Astrocyte of the spinal cord (primary cell): ENCODE measurements around the gene NAMPT.

Source experiments
- DNase-seq: peaks from one replicate; pipeline ENCODE4 v3.0.0; 2011; ENCODE audit warnings: low read depth, low spot score
- H3K4me3 ChIP-seq: 2 replicates; pipeline ENCODE4 v1.5.1; 2011; ENCODE audit warnings: low read depth, mild to moderate bottlenecking, low read length, moderate library complexity
- in situ Hi-C: cut with HindIII; loops from 2 replicates; pipeline ENCODE4 v1.10.0; 2017; ENCODE audit warnings: low sequenced_read_pairs
- TF ChIP-seq, protein P1 (sequence below): IDR thresholded peaks from 2 replicates; pipeline ENCODE4 v1.5.1; 2012; ENCODE audit warnings: low read depth, mild to moderate bottlenecking, low read length, inconsistent platforms

The NAMPT gene

DNA sequence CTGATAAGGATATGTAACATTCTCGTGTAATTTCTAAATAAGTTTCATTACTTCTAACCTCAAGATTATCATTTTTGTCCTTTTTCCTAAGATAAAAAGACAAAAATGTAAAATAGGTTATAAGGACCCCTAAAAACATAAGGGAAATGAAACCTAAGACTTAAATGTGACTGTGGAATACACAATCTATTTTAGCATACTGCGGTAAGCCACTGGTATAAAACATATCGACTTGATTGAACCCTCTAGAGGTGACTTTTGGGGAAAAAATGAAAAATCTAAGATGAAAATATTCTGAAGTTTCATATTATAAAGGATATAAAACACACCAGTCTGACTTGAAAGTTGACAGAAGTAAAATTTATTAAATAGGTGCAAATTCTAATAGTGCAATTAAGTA lies 1.9 kb downstream of the NAMPT start:
- H3K4me3 ChIP-seq: no peak overlapping the region
- DNase-seq: no peak
- in situ Hi-C loops: no loop called here
- TF ChIP-seq, protein P1, sequence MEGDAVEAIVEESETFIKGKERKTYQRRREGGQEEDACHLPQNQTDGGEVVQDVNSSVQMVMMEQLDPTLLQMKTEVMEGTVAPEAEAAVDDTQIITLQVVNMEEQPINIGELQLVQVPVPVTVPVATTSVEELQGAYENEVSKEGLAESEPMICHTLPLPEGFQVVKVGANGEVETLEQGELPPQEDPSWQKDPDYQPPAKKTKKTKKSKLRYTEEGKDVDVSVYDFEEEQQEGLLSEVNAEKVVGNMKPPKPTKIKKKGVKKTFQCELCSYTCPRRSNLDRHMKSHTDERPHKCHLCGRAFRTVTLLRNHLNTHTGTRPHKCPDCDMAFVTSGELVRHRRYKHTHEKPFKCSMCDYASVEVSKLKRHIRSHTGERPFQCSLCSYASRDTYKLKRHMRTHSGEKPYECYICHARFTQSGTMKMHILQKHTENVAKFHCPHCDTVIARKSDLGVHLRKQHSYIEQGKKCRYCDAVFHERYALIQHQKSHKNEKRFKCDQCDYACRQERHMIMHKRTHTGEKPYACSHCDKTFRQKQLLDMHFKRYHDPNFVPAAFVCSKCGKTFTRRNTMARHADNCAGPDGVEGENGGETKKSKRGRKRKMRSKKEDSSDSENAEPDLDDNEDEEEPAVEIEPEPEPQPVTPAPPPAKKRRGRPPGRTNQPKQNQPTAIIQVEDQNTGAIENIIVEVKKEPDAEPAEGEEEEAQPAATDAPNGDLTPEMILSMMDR: no peak

DNA sequence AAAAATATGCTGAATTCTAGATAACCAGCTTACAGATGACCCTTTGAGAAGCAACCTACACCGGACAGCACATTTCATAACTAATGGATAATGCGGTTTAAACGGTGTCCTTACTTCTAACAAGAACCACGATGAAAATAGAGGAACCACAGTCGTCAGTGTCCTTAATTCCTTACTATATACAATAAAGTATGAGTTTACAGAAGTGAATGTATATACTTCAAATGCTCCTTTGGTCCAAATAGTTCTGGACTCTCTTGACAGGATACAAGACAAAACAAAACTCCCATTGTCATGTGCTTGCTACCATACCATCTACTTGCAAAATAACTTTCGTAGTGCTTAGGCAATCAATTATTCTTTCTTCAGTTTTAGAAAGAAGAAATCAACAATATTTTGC lies 2.4 kb downstream of the NAMPT start:
- TF ChIP-seq, protein P1: no peak
- no peak for DNase-seq
- in situ Hi-C loops: no loop called here
- H3K4me3 ChIP-seq: no peak overlapping the region

DNA sequence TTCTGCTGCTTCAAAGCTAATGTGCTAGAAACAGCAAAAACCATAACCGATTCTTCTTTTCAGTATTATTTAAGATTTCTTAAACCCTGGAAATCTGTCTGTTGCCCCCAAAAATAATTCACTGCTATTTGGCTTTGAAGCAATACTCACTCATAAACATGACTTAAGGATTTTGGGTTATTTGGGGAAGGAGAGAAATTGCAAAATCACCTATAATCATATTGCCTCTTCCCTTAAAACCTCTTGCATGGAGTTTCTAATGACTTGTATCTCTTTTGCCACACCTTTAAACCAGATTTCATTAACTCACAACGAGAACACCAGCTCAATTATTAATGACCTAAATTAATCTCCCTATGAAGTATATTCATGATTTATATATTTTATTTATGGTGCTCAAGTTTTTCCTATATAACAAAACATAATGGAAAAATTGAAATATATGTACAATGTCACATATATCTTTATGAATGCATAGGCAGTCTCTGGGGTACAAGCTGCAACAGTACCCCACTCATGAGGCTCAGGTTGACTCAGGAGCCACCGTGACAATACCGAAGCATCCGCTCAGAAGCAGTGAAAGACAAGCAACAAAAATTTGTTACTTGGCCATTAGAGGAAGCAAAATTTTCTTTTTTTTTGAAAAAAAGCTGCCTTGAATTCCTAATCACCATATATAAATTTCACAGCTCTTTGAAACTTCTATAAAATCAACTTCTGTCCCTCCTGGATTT lies 3.0 kb downstream of the NAMPT start:
- no peak for DNase-seq
- H3K4me3 ChIP-seq: no peak overlapping the region
- in situ Hi-C loops: no loop called here
- TF ChIP-seq, protein P1: no peak

DNA sequence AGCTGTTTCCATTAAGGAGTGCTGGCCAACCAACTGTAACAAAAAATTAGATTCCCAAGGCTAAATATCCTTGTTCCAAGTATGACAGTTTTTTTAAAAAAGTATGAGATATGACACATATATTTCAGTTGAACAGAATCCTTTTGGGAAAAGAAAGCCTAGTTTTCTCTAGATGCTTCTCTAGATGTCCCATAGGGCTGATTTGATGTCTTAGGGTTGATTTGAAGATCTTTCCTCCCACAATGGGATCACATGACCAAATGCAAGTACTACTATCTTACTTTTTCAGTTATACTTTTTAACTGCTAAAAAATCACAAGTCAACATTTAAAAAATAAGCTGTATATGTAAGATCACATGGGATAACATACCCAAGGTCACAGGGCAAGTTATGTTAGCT lies 3.7 kb downstream of the NAMPT start:
- no peak for DNase-seq
- in situ Hi-C loops: no loop called here
- no peak overlapping the region for H3K4me3 ChIP-seq
- TF ChIP-seq, protein P1: no peak

DNA sequence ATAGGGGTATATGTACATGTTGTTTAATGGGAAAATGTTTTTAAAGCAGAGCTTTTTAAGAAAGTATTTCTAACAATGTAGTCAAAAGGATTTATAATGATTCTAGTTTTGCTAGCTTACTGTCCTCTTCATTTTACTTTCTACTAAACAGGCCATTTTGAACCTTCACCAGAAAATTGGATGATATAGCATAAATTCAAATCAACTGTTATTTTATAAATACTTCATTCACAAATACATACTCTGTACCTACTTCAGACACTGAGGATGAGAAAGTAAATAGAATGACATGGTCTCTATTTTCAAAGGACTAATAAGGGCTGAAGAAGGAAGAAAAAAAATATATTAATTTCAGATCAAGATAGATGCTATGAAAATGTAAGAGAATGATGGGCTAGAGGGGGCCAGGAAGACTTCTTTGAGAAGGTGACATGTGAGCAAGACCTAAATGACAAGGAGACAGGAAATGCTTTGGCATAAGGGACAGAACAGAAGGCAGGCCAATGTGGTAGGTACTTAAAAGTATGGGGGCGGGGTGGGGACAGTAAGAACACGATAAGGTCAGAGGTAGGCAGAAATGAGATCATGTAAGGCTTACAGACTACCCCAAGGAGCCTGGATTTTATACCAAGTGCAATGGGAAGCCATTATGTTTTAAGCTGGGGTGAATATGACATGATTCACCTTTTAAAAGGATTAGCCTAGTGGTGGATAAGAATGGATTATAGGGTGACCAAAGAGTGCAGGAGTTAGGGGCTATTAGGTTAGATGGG lies 5.2 kb downstream of the NAMPT start:
- no peak overlapping the region for H3K4me3 ChIP-seq
- TF ChIP-seq, protein P1: no peak
- DNase-seq: no peak
- in situ Hi-C loops: no loop called here

DNA sequence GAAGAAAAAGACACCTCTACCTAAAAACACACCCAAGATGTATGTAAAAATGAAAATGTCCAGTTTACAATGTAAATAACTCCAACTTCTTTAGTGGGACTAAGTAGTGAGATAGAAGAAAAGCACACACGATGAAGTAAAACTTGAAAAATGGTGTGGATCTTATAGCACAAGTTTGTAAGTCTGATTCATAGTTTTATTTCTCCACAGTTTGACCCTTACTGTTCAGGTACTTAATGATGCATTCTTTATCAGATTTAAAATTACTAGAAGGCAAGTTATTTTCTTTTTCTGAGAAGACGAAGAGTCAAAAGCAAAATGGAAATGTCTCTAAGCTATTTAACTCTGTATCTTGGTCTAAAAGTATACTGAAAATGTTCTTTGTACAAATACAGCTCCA lies 6.1 kb downstream of the NAMPT start:
- TF ChIP-seq, protein P1: no peak

More for the DNA sequence above, 6.1 kb downstream of the NAMPT start:
- no peak for DNase-seq
- in situ Hi-C loops: no loop called here
- H3K4me3 ChIP-seq: no peak overlapping the region
